ENCODE measurements around the gene USP38.
"Not testable (repeated sequence)": the region's sequence is repeated elsewhere in the genome, so short reads cannot be mapped to it uniquely, and the experiment has no call there.

USP38 gene

GRCh38 chr4:143253166-143253565 lies 68.4 kb downstream of the USP38 start:
- Histone ChIP-seq H3K4me1 (ENCODE audit: control insufficient read depth in 1 of 2, insufficient read depth in 2 of 2, low read length in 2 of 2) (peaks cover 0 to 5% of the 10 kb centered on the region in 2 donors), H3K9ac (ENCODE audit: low read depth in 1 of 2, low read length in 2 of 2) (no peak overlapping the region), H3K9me3 (ENCODE audit: control insufficient read depth in 1 of 2, low read length in 2 of 2) (no peaks in the 10 kb centered on the region), H3K4me3 (ENCODE audit: low read depth in 1 of 2, low read length in 2 of 2) (no peak overlapping the region), H3K27ac (ENCODE audit: low read depth, low read length) (no peak overlapping the region), H3K27me3 (ENCODE audit: control insufficient read depth in 1 of 2, insufficient read depth in 2 of 2, low read length in 2 of 2) (peaks cover 0 to 2% of the 10 kb centered on the region in 2 donors), H3K36me3 (ENCODE audit: control insufficient read depth in 1 of 2, insufficient read depth in 2 of 2, low read length in 2 of 2) (no peaks in the 10 kb centered on the region)

DNA sequence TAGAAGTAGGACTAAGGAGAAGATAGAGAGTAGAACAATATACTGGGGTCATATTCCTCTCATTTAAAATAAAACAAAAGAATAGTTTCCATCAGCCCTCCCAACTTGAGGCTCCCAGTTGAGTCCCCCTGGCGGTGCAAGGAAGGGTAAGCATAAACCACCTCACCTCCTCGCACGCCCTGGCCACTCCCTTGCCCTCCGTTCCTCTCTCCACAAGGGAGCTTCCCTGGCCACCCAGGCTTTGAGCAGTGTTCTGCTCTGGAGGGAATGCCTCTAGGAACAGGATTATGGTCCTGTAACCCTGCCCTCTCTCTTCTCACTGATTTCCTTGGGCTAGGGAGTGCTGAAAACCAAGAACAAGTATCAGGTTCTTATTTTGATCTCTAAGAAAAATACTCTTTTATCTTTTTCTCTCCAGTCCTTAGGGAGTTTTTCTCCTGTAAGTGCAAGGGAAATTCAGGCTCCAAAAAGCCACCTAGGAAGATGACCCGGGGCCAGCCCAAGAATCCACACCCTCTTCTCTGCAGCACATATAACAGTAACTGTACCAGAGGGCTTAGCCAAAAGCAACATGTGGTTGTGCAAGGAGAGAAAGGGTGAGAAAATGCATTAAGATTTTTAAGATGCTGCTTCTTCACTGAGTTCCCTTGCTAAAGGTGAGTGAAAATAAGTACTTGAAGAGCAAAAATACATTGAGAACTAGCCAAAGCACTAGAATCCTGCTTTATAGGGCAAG lies 69.9 kb downstream of the USP38 start:
- no peaks in the 10 kb centered on the region for H3K9me3 ChIP-seq (ENCODE audit: control insufficient read depth in 1 of 2, low read length in 2 of 2)
- H3K9ac ChIP-seq (ENCODE audit: low read depth in 1 of 2, low read length in 2 of 2), result no peak overlapping the region
- H3K27ac ChIP-seq (ENCODE audit: low read depth, low read length), result no peak overlapping the region
- H3K36me3 ChIP-seq (ENCODE audit: control insufficient read depth in 1 of 2, insufficient read depth in 2 of 2, low read length in 2 of 2), result no peaks in the 10 kb centered on the region
- no peak overlapping the region for H3K4me3 ChIP-seq (ENCODE audit: low read depth in 1 of 2, low read length in 2 of 2)
- peaks cover 0 to 5% of the 10 kb centered on the region in 2 donors for H3K4me1 ChIP-seq (ENCODE audit: control insufficient read depth in 1 of 2, insufficient read depth in 2 of 2, low read length in 2 of 2)
- no peaks in the 10 kb centered on the region for H3K27me3 ChIP-seq (ENCODE audit: control insufficient read depth in 1 of 2, insufficient read depth in 2 of 2, low read length in 2 of 2)

- Histone ChIP-seq H3K27ac (ENCODE audit: low read depth, low read length) (no peak overlapping the region), H3K4me3 (ENCODE audit: low read depth in 1 of 2, low read length in 2 of 2) (no peak overlapping the region), H3K27me3 (ENCODE audit: control insufficient read depth in 1 of 2, insufficient read depth in 2 of 2, low read length in 2 of 2) (no peaks in the 10 kb centered on the region), H3K4me1 (ENCODE audit: control insufficient read depth in 1 of 2, insufficient read depth in 2 of 2, low read length in 2 of 2) (peaks cover 0 to 1% of the 10 kb centered on the region in 2 donors), H3K9me3 (ENCODE audit: control insufficient read depth in 1 of 2, low read length in 2 of 2) (no peaks in the 10 kb centered on the region), H3K36me3 (ENCODE audit: control insufficient read depth in 1 of 2, insufficient read depth in 2 of 2, low read length in 2 of 2) (no peaks in the 10 kb centered on the region), H3K9ac (ENCODE audit: low read depth in 1 of 2, low read length in 2 of 2) (no peak overlapping the region)
Measured at GRCh38 chr4:143256456-143256855, 71.7 kb downstream of the USP38 start.

DNA sequence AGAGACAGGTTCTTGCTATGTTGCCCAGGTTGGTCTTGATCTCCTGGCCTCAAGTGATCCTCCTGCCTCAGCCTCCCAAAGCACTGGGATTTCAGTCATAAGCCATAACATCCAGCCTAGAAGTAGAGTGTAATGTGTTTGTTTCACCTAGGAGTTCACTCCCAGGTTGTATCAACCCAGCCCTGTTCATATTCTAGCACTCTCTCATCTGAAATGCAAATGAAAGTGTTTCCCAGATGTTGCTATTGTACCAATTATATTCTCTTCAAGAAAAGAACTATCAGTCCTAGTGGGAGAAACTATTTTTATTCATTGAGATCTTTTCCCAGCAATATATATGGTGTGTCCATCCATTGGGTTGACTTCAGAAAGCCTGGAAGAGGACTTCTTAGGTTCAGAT lies 72.6 kb downstream of the USP38 start:
- no peaks in the 10 kb centered on the region for H3K36me3 ChIP-seq (ENCODE audit: control insufficient read depth in 1 of 2, insufficient read depth in 2 of 2, low read length in 2 of 2)

GRCh38 chr4:143260750-143261149 lies 76.0 kb downstream of the USP38 start:
- H3K4me3 ChIP-seq (ENCODE audit: low read depth in 1 of 2, low read length in 2 of 2), result no peak overlapping the region
- no peak overlapping the region for H3K9ac ChIP-seq (ENCODE audit: low read depth in 1 of 2, low read length in 2 of 2)
- no peaks in the 10 kb centered on the region for H3K36me3 ChIP-seq (ENCODE audit: control insufficient read depth in 1 of 2, insufficient read depth in 2 of 2, low read length in 2 of 2)
- H3K27me3 ChIP-seq (ENCODE audit: control insufficient read depth in 1 of 2, insufficient read depth in 2 of 2, low read length in 2 of 2), result no peaks in the 10 kb centered on the region
- no peak overlapping the region for H3K27ac ChIP-seq (ENCODE audit: low read depth, low read length)
- no peaks in the 10 kb centered on the region for H3K9me3 ChIP-seq (ENCODE audit: control insufficient read depth in 1 of 2, low read length in 2 of 2)
- no peaks in the 10 kb centered on the region for H3K4me1 ChIP-seq (ENCODE audit: control insufficient read depth in 1 of 2, insufficient read depth in 2 of 2, low read length in 2 of 2)

More for the DNA sequence above, 72.6 kb downstream of the USP38 start:
- H3K27me3 ChIP-seq (ENCODE audit: control insufficient read depth in 1 of 2, insufficient read depth in 2 of 2, low read length in 2 of 2), result no peaks in the 10 kb centered on the region
- H3K4me3 ChIP-seq (ENCODE audit: low read depth in 1 of 2, low read length in 2 of 2), result no peak overlapping the region
- H3K9ac ChIP-seq (ENCODE audit: low read depth in 1 of 2, low read length in 2 of 2), result no peak overlapping the region
- H3K27ac ChIP-seq (ENCODE audit: low read depth, low read length), result no peak overlapping the region
- no peaks in the 10 kb centered on the region for H3K9me3 ChIP-seq (ENCODE audit: control insufficient read depth in 1 of 2, low read length in 2 of 2)
- H3K4me1 ChIP-seq (ENCODE audit: control insufficient read depth in 1 of 2, insufficient read depth in 2 of 2, low read length in 2 of 2), result no peaks in the 10 kb centered on the region

DNA sequence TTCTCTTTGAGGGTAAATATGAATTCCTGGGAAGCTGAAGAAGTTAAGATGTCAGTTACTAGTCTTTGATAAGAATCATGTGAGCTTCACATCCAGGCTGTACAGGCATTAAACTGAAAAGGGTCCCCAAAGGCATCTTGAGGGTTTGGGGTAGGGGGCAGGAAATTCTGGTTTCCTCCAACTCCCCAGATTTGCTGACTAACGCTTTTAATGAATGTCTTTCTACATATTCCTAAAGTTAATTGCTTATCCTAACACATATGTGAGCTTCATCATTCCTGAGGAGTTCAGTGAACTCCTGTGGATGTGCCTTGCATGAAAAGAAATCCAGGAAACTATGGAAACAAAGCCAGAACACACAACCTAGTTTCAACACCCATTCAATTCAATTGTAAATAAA lies 78.1 kb downstream of the USP38 start:
- no peak overlapping the region for H3K27ac ChIP-seq (ENCODE audit: low read depth, low read length)
- no peaks in the 10 kb centered on the region for H3K4me1 ChIP-seq (ENCODE audit: control insufficient read depth in 1 of 2, insufficient read depth in 2 of 2, low read length in 2 of 2)
- no peaks in the 10 kb centered on the region for H3K36me3 ChIP-seq (ENCODE audit: control insufficient read depth in 1 of 2, insufficient read depth in 2 of 2, low read length in 2 of 2)
- H3K9ac ChIP-seq (ENCODE audit: low read depth in 1 of 2, low read length in 2 of 2), result no peak overlapping the region
- no peak overlapping the region for H3K4me3 ChIP-seq (ENCODE audit: low read depth in 1 of 2, low read length in 2 of 2)
- no peaks in the 10 kb centered on the region for H3K27me3 ChIP-seq (ENCODE audit: control insufficient read depth in 1 of 2, insufficient read depth in 2 of 2, low read length in 2 of 2)
- H3K9me3 ChIP-seq (ENCODE audit: control insufficient read depth in 1 of 2, low read length in 2 of 2), result peaks cover 5 to 6% of the 10 kb centered on the region in 2 donors

- H3K9ac ChIP-seq (ENCODE audit: low read depth in 1 of 2, low read length in 2 of 2); H3K36me3 ChIP-seq (ENCODE audit: control insufficient read depth in 1 of 2, insufficient read depth in 2 of 2, low read length in 2 of 2); H3K4me3 ChIP-seq (ENCODE audit: low read depth in 1 of 2, low read length in 2 of 2); H3K27ac ChIP-seq (ENCODE audit: low read depth, low read length); H3K27me3 ChIP-seq (ENCODE audit: control insufficient read depth in 1 of 2, insufficient read depth in 2 of 2, low read length in 2 of 2); H3K4me1 ChIP-seq (ENCODE audit: control insufficient read depth in 1 of 2, insufficient read depth in 2 of 2, low read length in 2 of 2); H3K9me3 ChIP-seq (ENCODE audit: control insufficient read depth in 1 of 2, low read length in 2 of 2): not testable (repeated sequence)
Measured at GRCh38 chr4:143267690-143268089, 83.0 kb downstream of the USP38 start.

DNA sequence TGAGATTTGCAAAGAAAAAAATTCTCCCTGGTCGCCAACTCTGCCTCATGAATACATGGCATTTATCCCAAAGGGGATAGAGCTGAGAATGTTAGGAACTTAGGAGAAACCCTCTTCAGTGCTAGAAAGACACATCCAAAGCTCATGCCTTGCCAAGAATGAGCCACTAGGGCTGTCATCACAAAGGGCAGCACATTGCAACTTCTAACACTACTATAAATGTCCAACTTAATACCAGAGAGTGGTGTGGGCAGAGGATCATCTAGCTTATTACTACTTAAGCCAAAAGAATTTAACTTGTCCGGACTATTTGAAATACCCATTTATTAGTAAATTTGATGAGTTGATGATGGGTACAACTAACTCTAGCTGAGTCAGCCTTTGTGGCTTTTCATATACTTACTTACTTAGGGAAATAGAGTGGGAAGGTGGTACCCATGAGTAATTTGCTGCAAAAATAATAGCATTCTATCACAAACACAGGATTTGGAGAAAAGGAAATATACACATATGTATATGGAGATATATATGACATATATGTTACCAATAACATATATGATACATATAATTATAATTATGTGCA lies 85.6 kb downstream of the USP38 start:
- Histone ChIP-seq H3K36me3 (ENCODE audit: control insufficient read depth in 1 of 2, insufficient read depth in 2 of 2, low read length in 2 of 2) (no peaks in the 10 kb centered on the region), H3K9ac (ENCODE audit: low read depth in 1 of 2, low read length in 2 of 2) (no peak overlapping the region), H3K9me3 (ENCODE audit: control insufficient read depth in 1 of 2, low read length in 2 of 2) (peaks cover 7 to 9% of the 10 kb centered on the region in 2 donors), H3K27ac (ENCODE audit: low read depth, low read length) (no peak overlapping the region), H3K4me3 (ENCODE audit: low read depth in 1 of 2, low read length in 2 of 2) (no peak overlapping the region), H3K4me1 (ENCODE audit: control insufficient read depth in 1 of 2, insufficient read depth in 2 of 2, low read length in 2 of 2) (no peaks in the 10 kb centered on the region), H3K27me3 (ENCODE audit: control insufficient read depth in 1 of 2, insufficient read depth in 2 of 2, low read length in 2 of 2) (no peaks in the 10 kb centered on the region)
